Nephron (organoid): ENCODE data around the gene PRKCD.

ENCODE experiments used
- H3K27ac Mint-ChIP-seq, 3 experiments: 2 replicates each; pipeline ENCODE4 v1.8.0; 2020; ENCODE audit warnings: mixed read lengths in 3 of 3, mild to moderate bottlenecking in 2 of 3, moderate library complexity in 1 of 3
- H3K27me3 Mint-ChIP-seq: 2 replicates; pipeline ENCODE4 v1.8.0; 2021; ENCODE audit warnings: low read depth, mild to moderate bottlenecking, moderate library complexity, mixed read lengths
- H3K36me3 Mint-ChIP-seq: 2 replicates; pipeline ENCODE4 v1.8.0; 2020; ENCODE audit warnings: low read depth, mixed read lengths
- H3K4me1 Mint-ChIP-seq: 2 replicates; pipeline ENCODE4 v1.8.0; 2020; ENCODE audit warnings: mixed read lengths
- H3K4me3 Mint-ChIP-seq, 3 experiments: 2 replicates each; pipeline ENCODE4 v1.8.0; 2020; ENCODE audit warnings: mild to moderate bottlenecking in 3 of 3, mixed read lengths in 3 of 3, moderate library complexity in 2 of 3
- H3K9me3 Mint-ChIP-seq: 2 replicates; pipeline ENCODE4 v1.8.0; 2020; ENCODE audit warnings: mixed read lengths
- CTCF ChIP-seq, 3 experiments: fragments of 200-600 bp; sonication (generic); IDR thresholded peaks; one replicate each; pipeline ENCODE4 v1.5.0; 2021; ENCODE audit warnings: antibody characterized with exemption in 3 of 3; ENCODE audit not compliant: unreplicated experiment in 3 of 3

The PRKCD gene

GRCh38 chr3:53242155-53242554 is 81.1 kb downstream of the PRKCD start:
- H3K9me3 Mint-ChIP-seq, result no peaks in the 10 kb centered on the region
- peaks cover 31% of the 10 kb centered on the region for H3K36me3 Mint-ChIP-seq
- H3K27ac Mint-ChIP-seq, result peak overlapping the region in 1 of 3 experiments; percentile 50
- H3K4me3 Mint-ChIP-seq, result no peak overlapping the region
- no peaks in the 10 kb centered on the region for H3K27me3 Mint-ChIP-seq
- H3K4me1 Mint-ChIP-seq, result peaks cover 42% of the 10 kb centered on the region
- no peak for TF ChIP-seq CTCF (IDR thresholded peaks at IDR 0.05; ENCODE audit: unreplicated experiment in 3 of 3)
